GM19455 (cell line): ENCODE data around the gene NUCB1.
"Not testable (repeated sequence)": the region's sequence is repeated elsewhere in the genome, so short reads cannot be mapped to it uniquely, and the experiment has no call there.

Experiments used
- ATAC-seq: cut with Tn5 transposase; IDR thresholded peaks from one replicate; pipeline ENCODE4 v1.9.1; 2021; ENCODE audit not compliant: unreplicated experiment

The NUCB1 gene

DNA sequence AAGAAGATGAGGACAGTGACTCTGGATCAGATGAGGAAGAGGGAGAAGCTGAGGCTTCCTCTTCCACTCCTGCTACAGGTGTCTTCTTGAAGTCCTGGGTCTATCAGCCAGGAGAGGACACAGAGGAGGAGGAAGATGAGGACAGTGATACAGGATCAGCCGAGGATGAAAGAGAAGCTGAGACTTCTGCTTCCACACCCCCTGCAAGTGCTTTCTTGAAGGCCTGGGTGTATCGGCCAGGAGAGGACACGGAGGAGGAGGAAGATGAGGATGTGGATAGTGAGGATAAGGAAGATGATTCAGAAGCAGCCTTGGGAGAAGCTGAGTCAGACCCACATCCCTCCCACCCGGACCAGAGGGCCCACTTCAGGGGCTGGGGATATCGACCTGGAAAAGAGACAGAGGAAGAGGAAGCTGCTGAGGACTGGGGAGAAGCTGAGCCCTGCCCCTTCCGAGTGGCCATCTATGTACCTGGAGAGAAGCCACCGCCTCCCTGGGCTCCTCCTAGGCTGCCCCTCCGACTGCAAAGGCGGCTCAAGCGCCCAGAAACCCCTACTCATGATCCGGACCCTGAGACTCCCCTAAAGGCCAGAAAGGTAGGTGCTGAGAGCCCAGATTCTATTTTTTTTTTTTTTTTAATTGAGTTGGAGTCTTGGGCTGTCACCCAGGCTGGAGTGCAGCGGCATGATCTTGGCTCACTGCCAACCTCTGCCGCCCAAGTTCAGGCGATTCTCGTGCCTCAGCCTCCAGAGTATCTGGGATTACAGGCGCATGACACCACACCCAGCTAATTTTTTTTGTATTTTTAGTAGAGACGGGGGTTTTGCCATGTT is 25.6 kb upstream of the NUCB1 start:
- ATAC-seq: peak; percentile 3

GRCh38 chr19:48876043-48876981 is 23.8 kb upstream of the NUCB1 start:
- not testable (repeated sequence) for ATAC-seq

GRCh38 chr19:48877855-48878195 is 22.3 kb upstream of the NUCB1 start:
- ATAC-seq: no peak

GRCh38 chr19:48878196-48879024 is 21.7 kb upstream of the NUCB1 start:
- no peak for ATAC-seq

- ATAC-seq: no peak
Measured at GRCh38 chr19:48879025-48879637, 21.0 kb upstream of the NUCB1 start.

DNA sequence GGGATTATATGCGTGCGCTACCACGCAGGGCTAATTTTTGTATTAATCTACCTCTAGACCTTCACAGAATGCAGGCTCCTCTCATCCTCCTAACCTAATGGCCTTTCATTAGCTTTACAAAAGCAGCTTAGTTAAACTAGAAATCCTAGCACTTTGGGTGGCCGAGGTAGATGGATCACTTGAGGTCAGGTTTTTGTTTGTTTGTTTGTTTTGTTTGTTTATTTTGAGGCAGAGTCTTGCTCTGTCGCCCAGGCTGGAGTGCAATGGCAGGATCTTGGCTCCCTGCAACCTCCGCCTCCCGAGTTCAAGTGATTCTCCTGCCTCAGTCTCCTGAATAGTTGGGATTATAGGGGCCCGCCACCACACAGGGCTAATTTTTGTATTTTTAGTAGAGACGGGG is 20.4 kb upstream of the NUCB1 start:
- ATAC-seq: not testable (repeated sequence)

DNA sequence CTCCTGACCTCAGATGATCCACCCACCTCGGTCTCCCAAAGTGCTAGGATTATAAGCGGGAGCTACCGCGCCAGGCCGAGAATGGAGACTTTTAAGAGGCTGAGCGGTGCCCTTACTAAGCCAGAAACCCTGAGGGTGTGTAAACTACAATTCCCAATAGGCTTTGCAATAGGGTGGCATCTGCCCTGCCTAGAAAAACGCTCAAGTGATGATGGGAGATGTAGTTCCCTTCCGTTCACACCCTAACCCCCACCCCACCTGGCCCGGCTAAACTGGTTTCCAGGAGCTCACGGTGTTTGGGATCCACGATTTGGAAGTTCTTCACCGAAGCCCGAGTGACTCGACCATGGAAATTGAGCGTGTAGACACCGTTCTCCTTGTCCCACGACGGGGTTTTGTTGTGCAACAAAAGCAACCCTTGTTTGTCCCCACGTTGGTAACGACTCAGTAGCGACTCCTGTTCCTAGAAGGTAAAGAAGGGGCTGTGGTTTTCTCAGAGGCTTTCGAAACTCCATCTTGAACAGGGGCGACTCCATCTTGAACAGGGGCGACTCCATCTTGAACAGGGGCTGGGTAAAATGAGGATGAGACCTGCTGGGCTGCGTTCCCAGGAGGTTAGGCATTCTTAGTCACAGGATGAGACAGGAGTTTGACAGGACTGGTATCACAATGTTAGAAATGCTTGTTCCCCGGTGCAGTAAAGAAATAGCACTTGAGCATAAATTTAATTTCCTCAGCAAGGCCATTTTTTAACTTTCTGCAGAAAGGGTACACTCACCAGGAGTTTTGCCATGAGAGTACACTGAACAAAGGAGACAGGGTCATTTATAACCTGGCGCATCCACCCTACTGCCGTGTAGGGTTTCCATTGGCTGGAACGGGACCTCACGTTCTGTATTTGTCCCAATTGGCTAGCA is 18.1 kb upstream of the NUCB1 start:
- no peak for ATAC-seq

- ATAC-seq: no peak
Measured at GRCh38 chr19:48883726-48884125, 16.4 kb upstream of the NUCB1 start.

GRCh38 chr19:48887861-48888612 is 12.1 kb upstream of the NUCB1 start:
- ATAC-seq: no peak

GRCh38 chr19:48889496-48889895 is 10.6 kb upstream of the NUCB1 start:
- not testable (repeated sequence) for ATAC-seq

- ATAC-seq: no peak
Measured at GRCh38 chr19:48890551-48890950, 9.6 kb upstream of the NUCB1 start.

DNA sequence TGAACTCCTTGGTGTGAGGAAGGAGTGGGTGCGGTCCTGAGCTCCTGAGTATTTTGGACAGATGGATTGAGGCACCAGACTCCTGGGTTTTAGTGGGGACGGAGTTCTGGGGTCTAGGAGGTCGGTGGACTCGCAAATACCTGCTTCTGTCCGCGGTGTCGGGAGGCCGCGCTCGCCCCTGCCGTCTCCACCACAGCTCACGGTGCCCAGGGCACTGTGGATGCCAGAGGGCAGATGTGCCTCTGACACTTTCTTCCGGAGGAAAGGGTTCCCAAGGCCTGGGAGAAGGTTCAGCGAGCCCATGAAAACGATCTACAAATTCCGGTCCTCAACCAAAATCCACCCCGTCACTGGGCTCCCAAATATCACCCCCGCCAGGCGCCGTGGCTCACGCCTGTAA is 4.9 kb upstream of the NUCB1 start:
- no peak for ATAC-seq

DNA sequence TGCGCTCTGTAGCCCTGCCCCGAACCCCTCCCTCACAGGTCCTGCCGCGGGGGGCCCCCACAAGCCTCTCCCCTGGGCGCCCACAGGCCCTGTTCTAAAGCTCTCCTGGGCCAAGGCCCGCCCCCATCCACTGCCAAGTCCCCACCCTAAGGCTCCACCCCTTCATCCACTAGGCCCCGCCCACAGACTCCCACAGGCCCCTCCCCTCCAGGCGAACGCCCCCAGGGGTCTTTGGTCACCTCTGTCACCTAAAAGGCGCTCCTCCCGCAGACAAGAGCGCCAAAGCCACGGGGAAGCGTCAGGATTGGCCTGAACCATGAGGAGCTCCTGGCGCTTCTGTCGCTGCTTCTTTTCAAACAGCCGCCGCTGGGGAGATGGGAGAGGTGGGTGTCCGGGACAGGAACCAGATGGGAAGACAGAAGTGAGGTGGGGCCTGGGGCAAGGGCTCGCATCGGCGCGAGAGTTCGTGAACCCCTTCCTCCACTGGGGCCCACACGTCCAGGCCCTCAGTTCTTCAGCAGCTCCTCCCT is 3.9 kb upstream of the NUCB1 start:
- ATAC-seq: no peak

- ATAC-seq: no peak
Measured at GRCh38 chr19:48897181-48897580, 2.9 kb upstream of the NUCB1 start.

- ATAC-seq: not testable (repeated sequence)
Measured at GRCh38 chr19:48899386-48899749, 744 bp upstream of the NUCB1 start.

- ATAC-seq: no peak
Measured at GRCh38 chr19:48900477-48901406, 630 bp downstream of the NUCB1 start.

- not testable (repeated sequence) for ATAC-seq
Measured at GRCh38 chr19:48902291-48902690, 2.2 kb downstream of the NUCB1 start.

- not testable (repeated sequence) for ATAC-seq
Measured at GRCh38 chr19:48903788-48904187, 3.7 kb downstream of the NUCB1 start.
